Retina (tissue), 1 donor: Measurements from ENCODE around the gene IGFN1.
"Not testable (repeated sequence)": the region's sequence is repeated elsewhere in the genome, so short reads cannot be mapped to it uniquely, and the experiment has no call there.

Source experiments
- DNase-seq: peaks from one replicate; pipeline ENCODE4 v3.0.0-alpha.2; 2016

Gene IGFN1

GRCh38 chr1:201251851-201252430 is 61.3 kb downstream of the IGFN1 start:
- no peak for DNase-seq

- DNase-seq = no peak
Observed at GRCh38 chr1:201252944-201253371, 62.3 kb downstream of the IGFN1 start.

- peak; percentile 5 for DNase-seq
Observed at GRCh38 chr1:201253411-201253810, 62.8 kb downstream of the IGFN1 start.

GRCh38 chr1:201253906-201254624 is 63.4 kb downstream of the IGFN1 start:
- no peak for DNase-seq

- DNase-seq = peak; percentile 88
Observed at GRCh38 chr1:201254625-201255478, 64.2 kb downstream of the IGFN1 start.

GRCh38 chr1:201255479-201256362 is 65.1 kb downstream of the IGFN1 start:
- no peak for DNase-seq

GRCh38 chr1:201258132-201258531 is 67.5 kb downstream of the IGFN1 start:
- DNase-seq = not testable (repeated sequence)

- peak; percentile 1 for DNase-seq
Observed at GRCh38 chr1:201258763-201259230, 68.2 kb downstream of the IGFN1 start.

- DNase-seq = peak; percentile 36
Observed at GRCh38 chr1:201259476-201260235, 69.0 kb downstream of the IGFN1 start.

- DNase-seq = no peak
Observed at GRCh38 chr1:201260236-201260590, 69.6 kb downstream of the IGFN1 start.

- no peak for DNase-seq
Observed at GRCh38 chr1:201260648-201261311, 70.2 kb downstream of the IGFN1 start.

GRCh38 chr1:201261771-201262547 is 71.3 kb downstream of the IGFN1 start:
- DNase-seq = no peak

- DNase-seq = peak; percentile 1
Observed at GRCh38 chr1:201262963-201263608, 72.5 kb downstream of the IGFN1 start.

GRCh38 chr1:201264072-201264471 is 73.4 kb downstream of the IGFN1 start:
- DNase-seq = no peak

GRCh38 chr1:201264554-201264953 is 73.9 kb downstream of the IGFN1 start:
- peak; percentile 1 for DNase-seq

GRCh38 chr1:201265756-201266155 is 75.1 kb downstream of the IGFN1 start:
- DNase-seq = no peak

GRCh38 chr1:201266276-201266675 is 75.7 kb downstream of the IGFN1 start:
- no peak for DNase-seq

- DNase-seq = no peak
Observed at GRCh38 chr1:201266774-201267173, 76.2 kb downstream of the IGFN1 start.

- no peak for DNase-seq
Observed at GRCh38 chr1:201267481-201268229, 77.0 kb downstream of the IGFN1 start.
